GM12878 (cell line): ENCODE data around the gene INTS7. TPM values are rescaled to one million over a fixed set of nuclear protein-coding genes. Genes with fewer than 3 reads are reported as not detected.
A peak's percentile ranks its signal among the peaks of the same experiment; 100 is the strongest.

ENCODE experiments used
- BMI1 ChIP-seq: fragments of 450-650 bp; IDR thresholded peaks from 2 replicates; pipeline ENCODE4 v1.6.1; 2016; ENCODE audit warnings: mild to moderate bottlenecking, moderate library complexity, borderline replicate concordance
- EZH2 ChIP-seq: IDR thresholded peaks from 2 replicates; pipeline ENCODE4 v1.6.1; 2012; ENCODE audit warnings: low read depth, mild to moderate bottlenecking, control low read depth, inconsistent platforms, low read length, borderline replicate concordance; ENCODE audit not compliant: control insufficient read depth
- IKZF2 ChIP-seq, 2 experiments: fragments of 450-650 bp; IDR thresholded peaks; 2 replicates each; pipeline ENCODE4 v1.6.1; 2017; ENCODE audit warnings: mild to moderate bottlenecking in 2 of 2, moderate library complexity in 2 of 2
- MEF2A ChIP-seq: IDR thresholded peaks from 2 replicates; pipeline ENCODE4 v1.6.1; 2011; ENCODE audit warnings: low read depth, mild to moderate bottlenecking, low read length, moderate library complexity; ENCODE audit not compliant: insufficient read depth
- MTA2 ChIP-seq: fragments of 450-650 bp; IDR thresholded peaks from 2 replicates; pipeline ENCODE4 v1.6.1; 2016; ENCODE audit warnings: low read depth, mild to moderate bottlenecking, moderate library complexity
- MTA3 ChIP-seq: IDR thresholded peaks from 2 replicates; pipeline ENCODE4 v1.6.1; 2012; ENCODE audit warnings: low read length, inconsistent platforms, borderline replicate concordance
- PAX5 ChIP-seq: IDR thresholded peaks from 2 replicates; pipeline ENCODE4 v1.6.1; 2011; ENCODE audit warnings: low read depth, low read length, borderline replicate concordance
- POLR2AphosphoS5 ChIP-seq: IDR thresholded peaks from 2 replicates; pipeline ENCODE4 v1.6.1; 2011; ENCODE audit warnings: mild to moderate bottlenecking, low read length, inconsistent platforms
- RCOR1 ChIP-seq: conservative IDR thresholded peaks from 2 replicates; pipeline ENCODE4 v1.6.1; 2012; ENCODE audit warnings: low read depth, low read length, improper control_type of control experiment
- RELB ChIP-seq: fragments of 450-650 bp; IDR thresholded peaks from 2 replicates; pipeline ENCODE4 v1.6.1; 2017; ENCODE audit warnings: low read depth, mild to moderate bottlenecking, moderate library complexity
- SREBF2 ChIP-seq: IDR thresholded peaks from 2 replicates; pipeline ENCODE4 v1.6.1; 2012; ENCODE audit warnings: mild to moderate bottlenecking, low read length
- STAT1 ChIP-seq: fragments of 450-650 bp; conservative IDR thresholded peaks from 2 replicates; pipeline ENCODE4 v1.6.1; 2014; ENCODE audit warnings: antibody characterized with exemption, mild to moderate bottlenecking
- TBL1XR1 ChIP-seq: IDR thresholded peaks from 2 replicates; pipeline ENCODE4 v1.6.1; 2012; ENCODE audit warnings: low read depth, low read length, improper control_type of control experiment
- YBX1 ChIP-seq: fragments of 450-650 bp; IDR thresholded peaks from 2 replicates; pipeline ENCODE4 v1.6.1; 2016; ENCODE audit warnings: antibody characterized with exemption
- ZNF592 ChIP-seq: fragments of 450-650 bp; IDR thresholded peaks from 2 replicates; pipeline ENCODE4 v1.6.1; 2017; ENCODE audit warnings: mild to moderate bottlenecking, moderate library complexity
- polyA plus RNA-seq, 11 experiments: library from polyadenylated mRNA; depleted of rRNA in 4 of 11; unstranded in 6 of 11; stranded (reverse) in 5 of 11; fragments of >200 nt; fragmentation: Nextera tagmentation in 4 of 11; fragmentation: Illumina TruSeq in 1 of 11; extraction: Ambion mirVana in 4 of 11; extraction: Trizol in 1 of 11; gene quantifications; 1 replicate in 1 of 11; 2 replicates in 10 of 11; pipeline versions ENCODE4 v1.2.1 to v1.2.3, GENCODE V29; 2011 to 2016; ENCODE audit warnings: inconsistent platforms in 2 of 11, missing spikeins in 2 of 11, low read depth in 1 of 11
- total RNA-seq, 4 experiments: library from RNA; depleted of rRNA in 3 of 4; stranded (reverse); fragments of >200 nt in 3 of 4; fragmentation: Illumina TruSeq in 1 of 4; extraction: Trizol in 1 of 4; gene quantifications; 2 replicates each; pipeline versions ENCODE4 v1.2.1 to v1.2.3, GENCODE V29; 2013 to 2021
- TF ChIP-seq, protein P1 (sequence below): fragments of 450-650 bp; IDR thresholded peaks from 2 replicates; pipeline ENCODE4 v1.6.1; 2016; ENCODE audit warnings: mild to moderate bottlenecking
- TF ChIP-seq, protein P2 (sequence below): fragments of 450-650 bp; formaldehyde crosslinking; IDR thresholded peaks from 2 replicates; pipeline ENCODE4 v1.4.0; 2020; ENCODE audit warnings: mild to moderate bottlenecking, moderate library complexity
- TF ChIP-seq, protein P3 (sequence below): IDR thresholded peaks from 2 replicates; pipeline ENCODE4 v1.6.1; 2012; ENCODE audit warnings: low read length, inconsistent platforms

INTS7 gene
- total and polyA plus RNA-seq, 10 of the 15 experiments (the other 5 are each of a cell fraction or from before 2014, with no cell fraction given): 17.1 to 49.1 (median 26.8) TPM

DNA sequence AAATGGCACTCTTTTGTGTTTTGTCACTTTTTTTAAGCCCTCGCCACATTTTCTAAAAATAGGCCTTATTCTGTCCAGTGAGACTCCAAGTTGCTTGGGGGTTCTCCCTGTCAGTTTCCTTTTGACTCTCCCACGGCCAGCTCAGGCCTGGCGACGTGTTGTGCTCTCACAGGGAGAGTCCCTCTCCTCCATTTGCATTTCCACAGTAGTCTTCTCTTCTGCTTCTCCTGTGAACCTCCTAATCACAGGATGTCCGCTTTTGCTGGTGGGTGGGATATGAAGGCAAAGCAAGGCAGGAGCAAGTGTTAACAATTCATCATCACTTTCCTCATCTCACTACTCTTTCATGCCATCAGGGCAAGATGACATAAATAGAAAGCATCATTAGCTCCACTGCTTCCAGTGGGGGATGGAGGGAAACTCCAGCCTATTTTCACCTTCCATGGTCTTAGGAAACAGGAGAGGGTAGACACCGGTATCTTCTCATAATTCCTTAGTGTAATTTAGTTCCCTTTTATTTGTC is 99.8 kb downstream of the INTS7 start (continued):
- TF ChIP-seq RELB: peak; percentile 98
- TF ChIP-seq EZH2: no peak
- TF ChIP-seq TBL1XR1: peak; percentile 98
- no peak for TF ChIP-seq STAT1
- TF ChIP-seq MTA2: peak; percentile 97
- TF ChIP-seq MTA3: peak; percentile 54; the same call in 1 of the 2 replicates
- TF ChIP-seq BMI1: 0 out of 2 replicates have a peak, but pooled peaks have one; percentile 77
- TF ChIP-seq, protein P1, sequence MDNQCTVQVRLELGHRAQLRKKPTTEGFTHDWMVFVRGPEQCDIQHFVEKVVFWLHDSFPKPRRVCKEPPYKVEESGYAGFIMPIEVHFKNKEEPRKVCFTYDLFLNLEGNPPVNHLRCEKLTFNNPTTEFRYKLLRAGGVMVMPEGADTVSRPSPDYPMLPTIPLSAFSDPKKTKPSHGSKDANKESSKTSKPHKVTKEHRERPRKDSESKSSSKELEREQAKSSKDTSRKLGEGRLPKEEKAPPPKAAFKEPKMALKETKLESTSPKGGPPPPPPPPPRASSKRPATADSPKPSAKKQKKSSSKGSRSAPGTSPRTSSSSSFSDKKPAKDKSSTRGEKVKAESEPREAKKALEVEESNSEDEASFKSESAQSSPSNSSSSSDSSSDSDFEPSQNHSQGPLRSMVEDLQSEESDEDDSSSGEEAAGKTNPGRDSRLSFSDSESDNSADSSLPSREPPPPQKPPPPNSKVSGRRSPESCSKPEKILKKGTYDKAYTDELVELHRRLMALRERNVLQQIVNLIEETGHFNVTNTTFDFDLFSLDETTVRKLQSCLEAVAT: peak; percentile 85
- TF ChIP-seq IKZF2 (IDR thresholded peaks at IDR 0.05): peak; percentile 99
- TF ChIP-seq SREBF2: no peak
- no peak for TF ChIP-seq YBX1
- TF ChIP-seq, protein P2, sequence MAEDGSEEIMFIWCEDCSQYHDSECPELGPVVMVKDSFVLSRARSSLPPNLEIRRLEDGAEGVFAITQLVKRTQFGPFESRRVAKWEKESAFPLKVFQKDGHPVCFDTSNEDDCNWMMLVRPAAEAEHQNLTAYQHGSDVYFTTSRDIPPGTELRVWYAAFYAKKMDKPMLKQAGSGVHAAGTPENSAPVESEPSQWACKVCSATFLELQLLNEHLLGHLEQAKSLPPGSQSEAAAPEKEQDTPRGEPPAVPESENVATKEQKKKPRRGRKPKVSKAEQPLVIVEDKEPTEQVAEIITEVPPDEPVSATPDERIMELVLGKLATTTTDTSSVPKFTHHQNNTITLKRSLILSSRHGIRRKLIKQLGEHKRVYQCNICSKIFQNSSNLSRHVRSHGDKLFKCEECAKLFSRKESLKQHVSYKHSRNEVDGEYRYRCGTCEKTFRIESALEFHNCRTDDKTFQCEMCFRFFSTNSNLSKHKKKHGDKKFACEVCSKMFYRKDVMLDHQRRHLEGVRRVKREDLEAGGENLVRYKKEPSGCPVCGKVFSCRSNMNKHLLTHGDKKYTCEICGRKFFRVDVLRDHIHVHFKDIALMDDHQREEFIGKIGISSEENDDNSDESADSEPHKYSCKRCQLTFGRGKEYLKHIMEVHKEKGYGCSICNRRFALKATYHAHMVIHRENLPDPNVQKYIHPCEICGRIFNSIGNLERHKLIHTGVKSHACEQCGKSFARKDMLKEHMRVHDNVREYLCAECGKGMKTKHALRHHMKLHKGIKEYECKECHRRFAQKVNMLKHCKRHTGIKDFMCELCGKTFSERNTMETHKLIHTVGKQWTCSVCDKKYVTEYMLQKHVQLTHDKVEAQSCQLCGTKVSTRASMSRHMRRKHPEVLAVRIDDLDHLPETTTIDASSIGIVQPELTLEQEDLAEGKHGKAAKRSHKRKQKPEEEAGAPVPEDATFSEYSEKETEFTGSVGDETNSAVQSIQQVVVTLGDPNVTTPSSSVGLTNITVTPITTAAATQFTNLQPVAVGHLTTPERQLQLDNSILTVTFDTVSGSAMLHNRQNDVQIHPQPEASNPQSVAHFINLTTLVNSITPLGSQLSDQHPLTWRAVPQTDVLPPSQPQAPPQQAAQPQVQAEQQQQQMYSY (CRISPR knock-in tag): no peak
- TF ChIP-seq, protein P3, sequence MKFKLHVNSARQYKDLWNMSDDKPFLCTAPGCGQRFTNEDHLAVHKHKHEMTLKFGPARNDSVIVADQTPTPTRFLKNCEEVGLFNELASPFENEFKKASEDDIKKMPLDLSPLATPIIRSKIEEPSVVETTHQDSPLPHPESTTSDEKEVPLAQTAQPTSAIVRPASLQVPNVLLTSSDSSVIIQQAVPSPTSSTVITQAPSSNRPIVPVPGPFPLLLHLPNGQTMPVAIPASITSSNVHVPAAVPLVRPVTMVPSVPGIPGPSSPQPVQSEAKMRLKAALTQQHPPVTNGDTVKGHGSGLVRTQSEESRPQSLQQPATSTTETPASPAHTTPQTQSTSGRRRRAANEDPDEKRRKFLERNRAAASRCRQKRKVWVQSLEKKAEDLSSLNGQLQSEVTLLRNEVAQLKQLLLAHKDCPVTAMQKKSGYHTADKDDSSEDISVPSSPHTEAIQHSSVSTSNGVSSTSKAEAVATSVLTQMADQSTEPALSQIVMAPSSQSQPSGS: peak; percentile 96
- no peak; the same call in none of the 2 replicates for TF ChIP-seq POLR2AphosphoS5
- TF ChIP-seq ZNF592: no peak
- peak; percentile 88 for TF ChIP-seq PAX5
- TF ChIP-seq MEF2A: peak; percentile 99
- peak; percentile 59; the same call in 1 of the 2 replicates for TF ChIP-seq RCOR1
